ENCODE results near the gene C2orf80.
"Not testable (repeated sequence)": the region's sequence is repeated elsewhere in the genome, so short reads cannot be mapped to it uniquely, and the experiment has no call there.

The C2orf80 gene

GRCh38 chr2:208135794-208136715, 53.8 kb downstream of the C2orf80 start:
- no peak for DNase-seq (ENCODE audit: low read depth, low spot score)

- DNase-seq (ENCODE audit: low read depth, low spot score): no peak
Measured at GRCh38 chr2:208134928-208135586, 54.8 kb downstream of the C2orf80 start.

DNA sequence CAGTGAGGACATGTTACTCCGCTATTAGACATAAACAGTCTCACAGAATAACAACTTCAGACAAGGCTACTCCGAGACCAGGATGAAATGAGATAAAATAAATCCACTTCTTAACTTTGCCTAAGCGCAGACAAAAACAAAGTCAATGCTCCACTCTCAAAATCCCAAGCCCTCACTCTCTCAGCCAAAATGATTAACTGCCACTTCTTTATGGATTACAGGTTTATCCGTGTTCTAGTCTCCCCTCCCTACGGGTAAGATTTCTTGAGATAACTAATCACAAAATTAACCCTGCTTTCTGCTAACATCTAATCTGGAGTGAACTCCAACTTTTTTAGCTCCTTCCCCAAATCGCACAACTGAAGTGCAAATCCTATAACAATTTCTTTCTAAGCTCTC, 59.1 kb downstream of the C2orf80 start:
- no peak for DNase-seq (ENCODE audit: low read depth, low spot score)

DNA sequence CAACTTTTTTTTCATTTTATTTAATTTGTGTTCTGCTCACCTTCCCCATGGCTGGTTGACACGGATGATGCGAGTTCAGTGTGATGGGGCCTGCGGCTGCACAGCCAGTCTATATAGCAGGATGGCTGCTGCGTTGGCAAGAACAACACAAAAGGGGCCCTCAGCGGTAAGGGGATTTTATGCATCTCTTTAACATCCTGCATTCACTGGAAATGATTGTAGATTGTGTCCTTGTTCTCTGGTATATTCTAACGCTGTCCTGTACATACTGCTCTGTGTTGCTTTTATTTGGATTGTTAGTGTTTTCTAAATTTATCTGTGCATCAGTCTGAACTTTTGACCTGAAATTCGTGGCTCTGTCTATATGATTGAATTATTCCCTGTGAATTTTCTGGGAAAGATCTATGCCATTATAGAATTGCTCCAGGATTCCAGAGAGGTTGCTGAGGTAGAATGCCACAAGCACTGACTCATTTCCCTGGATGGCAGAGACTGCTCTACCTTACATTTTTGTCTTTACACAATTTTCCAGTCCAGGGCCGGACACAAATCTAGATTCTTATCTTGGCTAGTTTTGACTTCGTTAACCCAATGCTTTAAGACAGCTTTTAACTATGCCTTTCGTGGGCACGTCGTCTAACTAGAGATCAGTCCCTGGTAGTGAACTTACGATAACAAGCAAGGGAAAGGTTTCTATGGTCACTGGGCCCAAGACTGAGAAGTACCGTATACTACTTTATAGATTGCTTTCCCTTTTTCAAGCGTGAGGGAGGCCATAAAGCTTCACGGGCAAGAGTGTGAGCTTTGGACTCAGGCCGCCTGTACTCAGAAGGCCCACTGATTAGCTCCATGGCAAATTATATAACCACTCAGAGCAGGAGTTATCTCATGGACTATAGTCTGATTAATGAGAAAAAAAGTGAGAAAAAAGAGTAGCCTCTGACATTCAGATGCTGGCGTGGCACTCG, 59.8 kb downstream of the C2orf80 start, which contains the start of gene CRYGC:
Gene CRYGC, minus strand, starts transcription at position 85 of the 968 bp plus-strand sequence. Its CDS starts 36 bp downstream, at position 49.
- DNase-seq (ENCODE audit: low read depth, low spot score): no peak

- no peak for DNase-seq (ENCODE audit: low read depth, low spot score)
Measured at GRCh38 chr2:208128136-208128535, 61.7 kb downstream of the C2orf80 start.

GRCh38 chr2:208127090-208127489, 62.7 kb downstream of the C2orf80 start:
- no peak for DNase-seq (ENCODE audit: low read depth, low spot score)

DNA sequence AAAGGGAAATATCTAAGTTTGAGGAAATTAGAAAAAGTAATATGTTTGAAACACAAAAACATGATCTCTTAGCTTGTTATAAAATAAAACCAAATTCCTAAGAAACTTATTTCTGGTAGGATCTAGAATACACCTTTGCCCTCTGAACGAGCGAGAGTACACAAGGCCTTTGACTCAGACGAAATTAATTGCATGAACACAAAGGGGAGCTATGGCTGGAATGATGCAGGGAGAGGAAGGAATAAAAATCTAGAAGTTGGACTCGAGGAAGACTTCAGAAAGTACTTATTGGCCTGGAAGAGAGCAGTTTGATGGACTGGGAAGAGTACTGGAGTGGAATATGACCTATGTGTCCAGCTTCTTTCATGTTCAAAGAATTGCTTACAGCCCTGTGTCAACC, 64.6 kb downstream of the C2orf80 start:
- no peak for DNase-seq (ENCODE audit: low read depth, low spot score)

GRCh38 chr2:208124013-208124715, 65.7 kb downstream of the C2orf80 start, which contains the start of gene CRYGD:
TSS of gene CRYGD (minus strand) at chr2:208124524. CDS start at chr2:208124473, 51 bp downstream.
- DNase-seq (ENCODE audit: low read depth, low spot score): not testable (repeated sequence)

DNA sequence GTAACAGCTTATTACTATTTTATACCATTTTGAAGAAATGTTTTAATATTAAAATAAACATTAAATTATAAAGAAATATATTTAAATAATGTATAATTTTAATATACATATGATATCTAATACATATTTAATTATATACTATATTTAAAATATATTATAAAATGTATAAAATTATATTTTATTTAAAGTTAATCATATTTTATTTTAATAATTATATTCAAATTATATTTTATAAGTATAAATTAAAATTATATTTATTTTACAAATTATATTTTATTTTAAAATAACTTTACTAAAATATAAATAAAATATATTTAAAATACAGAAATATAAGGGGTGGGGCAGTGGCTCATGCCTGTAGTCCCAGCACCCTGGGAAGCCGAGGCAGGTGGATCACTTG, 67.6 kb downstream of the C2orf80 start:
- DNase-seq (ENCODE audit: low read depth, low spot score): no peak

DNA sequence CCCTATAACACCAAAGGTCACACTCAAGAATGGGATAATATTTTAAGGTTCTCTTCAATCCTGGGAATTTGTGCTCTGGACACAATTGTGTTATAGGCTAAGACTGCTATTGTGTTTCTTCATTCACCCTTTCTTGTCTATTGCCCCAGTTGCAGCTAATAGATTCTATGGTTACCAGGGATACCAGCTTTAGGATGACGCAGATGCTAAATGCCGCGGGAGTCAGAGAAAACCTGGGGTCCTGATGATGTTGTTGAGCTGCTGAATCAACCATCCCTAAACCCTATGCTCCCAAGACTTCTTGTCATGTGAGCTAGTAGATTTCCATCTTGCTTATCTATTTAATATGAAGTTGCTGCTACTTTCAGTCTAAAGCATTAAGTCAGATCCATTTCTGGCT, 70.9 kb downstream of the C2orf80 start:
- DNase-seq (ENCODE audit: low read depth, low spot score): no peak

DNA sequence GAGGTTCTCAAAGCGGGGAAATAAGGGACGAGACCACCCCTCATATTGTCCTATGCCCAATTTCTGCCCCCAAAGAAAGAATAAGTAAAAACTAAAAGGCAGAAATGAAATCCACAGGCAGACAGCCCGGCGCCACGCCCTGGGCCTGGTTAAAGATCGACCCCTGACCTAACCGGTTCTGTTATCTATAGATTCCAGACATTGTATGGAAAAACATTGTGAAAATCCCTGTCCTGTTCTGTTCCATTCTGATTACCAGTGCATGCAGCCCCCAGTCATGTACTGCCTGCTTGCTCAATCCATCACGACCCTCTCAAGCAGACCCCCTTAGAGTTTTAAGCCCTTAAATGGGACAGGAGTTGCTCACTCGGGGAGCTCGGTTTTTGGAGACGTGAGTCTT, 72.4 kb downstream of the C2orf80 start:
- not testable (repeated sequence) for DNase-seq (ENCODE audit: low read depth, low spot score)

Measured in activated CD4-positive, CD25-positive, alpha-beta regulatory T cell treated with anti-CD3 and anti-CD28 coated beads, Interleukin-2, amount 50 U/mL, for 16 hours (primary cell).